GM19025 (cell line): Measurements from ENCODE around the gene THSD4.
A peak's percentile ranks its signal among the peaks of the same experiment; 100 is the strongest.

ENCODE experiments used
- ATAC-seq: cut with Tn5 transposase; IDR thresholded peaks from one replicate; pipeline ENCODE4 v1.9.1; 2021; ENCODE audit warnings: mild to moderate bottlenecking, low read depth, moderate library complexity; ENCODE audit not compliant: unreplicated experiment

The THSD4 gene

DNA sequence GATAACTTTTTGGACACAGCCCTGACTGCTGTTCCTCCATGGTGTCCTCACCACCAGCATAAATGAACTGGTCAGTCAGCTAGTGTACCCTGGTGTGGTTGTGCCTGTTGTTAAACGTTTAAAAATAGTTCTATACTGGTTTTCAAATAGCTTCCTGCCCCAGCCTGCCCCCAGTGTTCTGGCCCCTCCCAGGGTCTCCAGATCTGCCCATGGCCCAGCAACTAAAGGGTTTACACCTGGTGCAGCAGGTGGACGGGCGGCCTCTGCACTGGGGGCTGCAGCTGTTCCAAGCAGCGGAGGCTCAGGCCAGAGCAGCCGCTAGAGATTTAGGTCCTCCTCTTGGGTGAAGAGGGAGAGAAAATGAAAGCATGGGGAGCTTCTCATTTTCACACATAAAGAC lies 689.0 kb downstream of the THSD4 start:
- no peak for ATAC-seq

DNA sequence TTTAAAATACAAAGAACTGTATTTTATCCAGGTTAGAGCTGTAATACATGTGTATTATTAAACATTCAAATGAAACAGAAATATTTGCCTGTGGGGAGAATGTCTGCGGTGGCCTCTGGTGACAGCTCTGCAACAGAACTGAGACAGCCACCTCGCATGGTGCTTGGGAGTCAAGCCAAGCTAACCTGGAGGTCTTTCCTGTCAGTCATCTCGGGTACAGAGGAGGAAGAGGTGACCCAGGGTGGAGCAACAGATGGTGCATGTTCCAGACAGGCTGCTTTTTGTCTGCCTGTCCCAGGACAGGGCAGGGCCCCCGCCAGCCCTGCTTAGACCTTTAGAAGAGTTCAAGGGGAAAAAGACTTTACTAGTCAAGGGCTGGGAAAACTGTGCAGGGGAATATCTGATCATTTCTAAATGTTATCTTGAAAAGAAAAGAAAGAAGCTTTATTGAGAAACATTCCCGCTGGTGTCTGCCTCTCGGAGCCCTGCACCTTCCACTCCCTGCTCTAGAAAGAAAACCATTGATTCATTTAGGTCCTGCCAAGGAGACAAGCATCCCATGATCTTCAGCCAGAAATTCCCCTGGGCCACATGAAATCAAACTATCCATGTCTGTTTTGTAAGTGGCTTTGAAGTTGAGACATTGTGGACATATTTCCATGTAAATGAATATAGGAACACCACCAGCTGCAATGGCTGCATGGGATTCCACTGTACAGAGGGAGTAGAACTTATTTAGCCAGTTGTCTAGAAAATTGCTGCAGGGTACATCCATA lies 689.6 kb downstream of the THSD4 start:
- ATAC-seq: peak; percentile 54

DNA sequence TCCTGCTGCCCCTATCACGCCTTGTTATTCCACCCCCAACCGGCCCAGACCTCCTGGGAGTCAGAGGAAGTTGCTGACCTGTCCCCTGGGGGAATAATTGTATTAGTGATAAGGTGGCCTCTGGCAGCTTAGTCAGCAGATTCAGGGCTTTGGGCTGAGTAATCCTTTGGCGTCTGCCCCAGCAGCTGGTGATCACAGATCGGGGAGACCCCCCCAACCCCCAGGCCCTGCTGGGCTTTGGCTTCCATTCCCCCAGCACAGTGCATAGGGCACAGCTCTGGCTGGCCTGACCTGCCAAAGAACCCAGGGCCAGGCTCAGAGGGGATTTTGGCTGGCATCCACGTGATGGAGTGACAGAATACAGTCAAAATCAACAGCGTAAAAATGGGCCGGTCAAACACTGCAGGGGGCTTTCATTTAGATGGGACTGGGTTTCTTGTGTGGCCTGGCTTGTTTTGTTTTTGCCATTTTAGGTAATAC lies 691.2 kb downstream of the THSD4 start:
- no peak for ATAC-seq

DNA sequence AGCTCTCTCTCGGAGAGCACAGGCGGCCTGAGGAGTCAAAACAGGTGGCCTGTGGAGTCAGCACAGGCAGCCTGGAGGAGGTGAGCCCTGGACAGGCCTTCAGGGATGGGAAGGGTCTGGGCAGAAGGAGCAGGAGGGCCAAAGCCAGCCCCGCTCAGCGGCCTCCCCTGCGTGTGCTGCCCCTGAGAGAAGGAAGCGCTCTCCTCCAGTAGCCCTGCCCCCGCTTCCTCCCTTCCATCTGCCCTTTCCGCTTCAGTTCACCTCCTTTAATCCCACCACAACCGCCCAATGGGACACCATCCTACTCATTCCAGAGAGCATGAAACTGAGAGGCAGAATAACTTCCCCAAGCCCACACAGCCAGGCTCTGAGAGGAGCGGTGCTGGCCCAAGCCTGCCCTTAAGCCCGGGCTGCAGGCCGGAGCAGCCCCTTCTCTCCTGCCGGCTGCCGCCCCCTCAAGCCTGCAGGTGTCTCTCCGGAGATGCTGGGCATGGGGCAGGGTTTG lies 691.9 kb downstream of the THSD4 start:
- ATAC-seq: no peak

DNA sequence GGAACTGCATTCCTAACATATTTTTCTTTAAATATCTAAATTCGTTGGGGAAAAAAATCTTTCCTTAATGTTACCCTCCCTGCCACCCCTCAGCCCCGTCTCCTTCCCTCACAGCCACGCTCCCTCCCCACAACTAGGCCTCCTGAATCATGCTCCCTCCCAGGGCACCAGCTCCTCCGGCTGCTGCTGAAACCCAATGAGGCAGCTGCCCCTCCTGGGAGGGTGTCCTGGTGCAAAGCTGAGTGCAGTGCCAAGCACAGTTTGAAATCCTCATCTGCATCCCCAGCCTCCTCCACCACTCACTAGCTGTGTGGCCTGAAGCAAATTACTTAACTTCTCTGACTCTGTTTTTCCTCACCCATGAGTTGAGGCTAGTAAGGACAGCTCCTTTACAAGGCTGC lies 692.4 kb downstream of the THSD4 start:
- no peak for ATAC-seq

DNA sequence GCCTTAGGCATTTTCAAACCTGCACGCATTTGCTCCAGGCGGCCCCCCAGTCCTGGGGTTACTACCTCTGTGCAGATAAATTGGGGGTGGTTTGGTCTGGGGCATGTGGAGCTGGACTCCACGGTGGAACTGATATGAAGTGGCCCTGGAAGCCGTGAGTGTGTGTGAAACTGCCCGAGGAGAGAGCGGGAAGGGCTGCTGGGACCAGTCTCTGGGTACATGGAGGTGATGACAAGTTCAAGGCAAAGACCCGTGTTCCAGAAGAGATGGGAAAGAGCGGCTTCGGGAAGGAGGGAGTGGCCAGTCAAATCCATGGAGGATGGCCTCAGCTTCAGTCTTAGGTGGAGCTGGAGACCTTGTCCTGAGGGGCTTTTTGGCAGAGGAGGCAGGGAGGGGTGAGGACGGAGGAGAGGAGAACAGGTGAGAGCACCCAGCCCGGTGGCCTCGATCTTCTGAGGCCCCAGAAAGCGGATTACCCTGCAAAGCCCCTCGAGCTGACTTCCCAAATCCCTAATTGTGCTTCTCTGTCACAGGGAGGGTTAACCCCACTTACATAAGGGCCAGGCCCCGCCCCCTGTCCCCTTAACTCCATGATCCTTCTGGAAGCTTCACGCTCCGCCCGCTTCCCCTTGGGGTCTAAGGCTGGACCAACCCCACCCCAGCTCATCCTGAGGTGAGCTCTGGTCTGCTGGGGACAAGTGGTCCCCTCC lies 693.2 kb downstream of the THSD4 start:
- ATAC-seq: no peak

DNA sequence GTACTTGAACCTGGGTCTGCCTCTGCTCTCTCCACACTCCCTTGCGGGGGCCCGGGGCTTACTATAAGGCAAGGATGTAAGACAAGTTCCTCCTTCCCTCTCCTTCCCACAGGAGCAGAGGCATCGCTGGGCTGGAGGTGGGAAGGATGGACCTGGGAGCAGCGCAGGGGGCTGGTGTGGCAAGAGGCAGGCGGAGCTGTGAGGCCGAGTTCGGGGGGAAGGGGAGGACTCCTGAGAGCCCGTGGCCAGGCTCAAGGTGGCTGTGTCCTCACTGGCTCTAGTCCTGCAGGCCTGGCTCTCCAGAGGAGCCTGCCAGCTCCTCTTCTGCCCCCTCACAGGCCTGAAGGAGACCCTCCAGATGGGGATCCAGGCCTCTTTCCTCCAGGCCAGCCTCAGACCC lies 694.1 kb downstream of the THSD4 start:
- ATAC-seq: no peak

DNA sequence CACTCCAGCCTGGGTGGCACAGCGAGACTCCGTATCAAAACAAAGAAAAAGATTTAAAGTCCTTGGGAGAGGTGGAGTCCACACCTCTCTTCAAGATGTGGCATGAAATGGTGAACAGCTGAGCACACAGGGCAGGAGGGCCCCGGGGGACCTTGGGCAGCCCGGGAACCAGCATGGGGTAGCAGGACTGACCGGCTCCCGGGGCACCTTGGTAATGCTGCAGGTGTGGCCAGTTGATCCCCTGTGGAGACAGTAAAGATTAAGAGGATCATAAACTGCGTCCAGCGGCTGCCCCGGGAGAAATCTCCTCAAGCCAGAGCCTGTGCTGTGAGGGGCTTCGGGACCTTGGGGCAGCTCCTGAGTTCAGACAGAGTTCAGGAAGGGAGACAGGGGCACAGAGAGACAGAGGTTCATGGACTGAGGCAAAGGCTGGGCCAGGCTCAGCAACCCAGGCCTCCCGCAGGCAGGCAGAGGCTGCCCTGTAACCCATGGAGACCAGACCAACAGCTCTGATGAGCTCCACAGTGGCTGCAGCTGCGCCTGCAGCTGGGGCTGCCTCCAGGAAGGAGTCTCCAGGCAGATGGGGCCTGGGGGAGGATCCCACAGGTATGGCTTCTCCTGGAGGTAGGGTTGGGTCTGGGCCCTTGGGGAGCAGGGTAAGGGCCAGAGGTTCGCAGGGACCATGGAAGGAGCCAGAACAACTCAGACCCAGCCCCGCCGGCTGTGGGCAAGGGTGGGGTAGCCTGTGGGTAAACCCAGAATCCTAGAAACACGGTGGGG lies 695.2 kb downstream of the THSD4 start, which contains the start of gene NR2E3:
NR2E3 (plus strand) TSS at position 299 of the 780 bp plus-strand sequence; CDS start at position 489, 190 bp downstream.
- ATAC-seq: no peak

DNA sequence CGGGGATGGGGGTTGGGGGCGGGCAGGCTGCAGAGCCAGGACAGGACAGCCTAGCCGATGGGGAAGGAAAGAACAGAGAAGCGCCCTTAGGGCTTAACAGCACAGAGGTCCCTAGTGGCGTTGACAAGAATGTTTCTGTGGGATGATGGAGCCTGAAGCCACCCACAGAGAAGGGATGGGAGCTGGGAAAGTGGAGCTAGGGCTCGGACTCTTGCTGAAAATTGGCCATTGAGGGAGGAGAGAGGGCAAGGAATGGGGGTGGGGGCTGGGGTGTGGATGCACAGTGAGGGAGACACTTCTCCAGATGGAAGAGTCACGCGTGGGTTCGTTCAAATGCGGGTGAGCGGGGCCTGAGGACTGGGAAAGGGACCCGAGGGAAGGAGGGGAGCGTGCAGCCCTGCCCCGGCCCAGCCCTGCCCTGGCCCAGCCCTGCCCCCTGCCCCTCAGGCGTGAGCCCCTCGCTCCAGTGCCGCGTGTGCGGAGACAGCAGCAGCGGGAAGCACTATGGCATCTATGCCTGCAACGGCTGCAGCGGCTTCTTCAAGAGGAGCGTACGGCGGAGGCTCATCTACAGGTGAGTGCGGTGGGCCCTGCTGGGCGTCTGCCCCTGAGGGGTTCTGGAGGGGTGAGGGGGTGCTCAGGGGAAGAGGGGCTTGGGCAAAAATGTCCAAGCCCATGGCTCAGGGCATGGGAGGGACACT lies 695.9 kb downstream of the THSD4 start:
- no peak for ATAC-seq

DNA sequence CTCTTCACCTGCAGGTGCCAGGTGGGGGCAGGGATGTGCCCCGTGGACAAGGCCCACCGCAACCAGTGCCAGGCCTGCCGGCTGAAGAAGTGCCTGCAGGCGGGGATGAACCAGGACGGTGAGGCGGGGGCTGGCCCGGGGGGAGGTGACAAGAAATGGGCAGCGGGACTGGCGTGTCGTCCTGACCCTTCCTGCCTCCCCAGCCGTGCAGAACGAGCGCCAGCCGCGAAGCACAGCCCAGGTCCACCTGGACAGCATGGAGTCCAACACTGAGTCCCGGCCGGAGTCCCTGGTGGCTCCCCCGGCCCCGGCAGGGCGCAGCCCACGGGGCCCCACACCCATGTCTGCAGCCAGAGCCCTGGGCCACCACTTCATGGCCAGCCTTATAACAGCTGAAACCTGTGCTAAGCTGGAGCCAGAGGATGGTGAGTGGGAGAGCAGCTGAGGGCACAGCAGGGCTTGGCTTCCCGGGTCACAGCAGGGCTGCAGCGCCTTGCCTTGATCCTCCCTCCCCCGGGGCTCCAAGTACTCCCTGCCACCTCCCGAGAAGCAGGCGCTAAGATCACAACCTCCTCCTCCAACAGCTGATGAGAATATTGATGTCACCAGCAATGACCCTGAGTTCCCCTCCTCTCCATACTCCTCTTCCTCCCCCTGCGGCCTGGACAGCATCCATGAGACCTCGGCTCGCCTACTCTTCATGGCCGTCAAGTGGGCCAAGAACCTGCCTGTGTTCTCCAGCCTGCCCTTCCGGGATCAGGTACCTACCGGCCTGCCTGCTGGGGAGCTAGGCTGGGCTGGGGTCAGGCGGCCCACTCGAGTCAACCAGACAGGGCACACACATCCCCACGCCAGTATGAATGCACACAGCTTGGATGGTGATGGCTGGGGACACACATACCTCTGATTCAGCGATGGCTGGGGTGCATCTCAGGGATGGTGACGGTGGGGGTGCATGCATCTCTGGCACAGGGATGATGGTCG lies 696.8 kb downstream of the THSD4 start:
- ATAC-seq: no peak

DNA sequence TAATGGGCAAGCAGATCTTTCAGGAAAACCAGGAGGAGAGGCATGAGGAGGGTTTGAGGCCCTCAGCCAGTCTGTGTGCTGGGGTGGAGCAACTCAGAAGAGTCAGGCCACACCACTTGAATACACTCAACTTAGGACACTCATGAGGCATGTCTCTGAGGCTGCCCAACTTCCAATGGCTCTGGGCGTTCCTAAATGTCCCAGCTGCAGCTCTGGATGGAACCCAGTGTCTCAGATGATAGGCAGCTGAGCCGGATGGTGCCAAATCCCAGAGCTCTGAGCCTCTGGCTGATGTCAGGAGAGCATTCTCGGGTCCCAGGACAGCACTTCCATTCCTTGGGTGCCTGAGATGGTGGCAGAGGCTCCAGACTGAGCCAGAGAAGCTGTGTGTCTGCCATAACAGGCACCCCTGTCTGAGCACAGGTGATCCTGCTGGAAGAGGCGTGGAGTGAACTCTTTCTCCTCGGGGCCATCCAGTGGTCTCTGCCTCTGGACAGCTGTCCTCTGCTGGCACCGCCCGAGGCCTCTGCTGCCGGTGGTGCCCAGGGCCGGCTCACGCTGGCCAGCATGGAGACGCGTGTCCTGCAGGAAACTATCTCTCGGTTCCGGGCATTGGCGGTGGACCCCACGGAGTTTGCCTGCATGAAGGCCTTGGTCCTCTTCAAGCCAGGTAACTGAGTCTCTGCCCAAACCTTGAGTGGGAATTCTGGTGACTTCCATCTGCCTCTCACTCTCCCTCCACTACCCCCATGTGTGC lies 697.9 kb downstream of the THSD4 start:
- no peak for ATAC-seq

DNA sequence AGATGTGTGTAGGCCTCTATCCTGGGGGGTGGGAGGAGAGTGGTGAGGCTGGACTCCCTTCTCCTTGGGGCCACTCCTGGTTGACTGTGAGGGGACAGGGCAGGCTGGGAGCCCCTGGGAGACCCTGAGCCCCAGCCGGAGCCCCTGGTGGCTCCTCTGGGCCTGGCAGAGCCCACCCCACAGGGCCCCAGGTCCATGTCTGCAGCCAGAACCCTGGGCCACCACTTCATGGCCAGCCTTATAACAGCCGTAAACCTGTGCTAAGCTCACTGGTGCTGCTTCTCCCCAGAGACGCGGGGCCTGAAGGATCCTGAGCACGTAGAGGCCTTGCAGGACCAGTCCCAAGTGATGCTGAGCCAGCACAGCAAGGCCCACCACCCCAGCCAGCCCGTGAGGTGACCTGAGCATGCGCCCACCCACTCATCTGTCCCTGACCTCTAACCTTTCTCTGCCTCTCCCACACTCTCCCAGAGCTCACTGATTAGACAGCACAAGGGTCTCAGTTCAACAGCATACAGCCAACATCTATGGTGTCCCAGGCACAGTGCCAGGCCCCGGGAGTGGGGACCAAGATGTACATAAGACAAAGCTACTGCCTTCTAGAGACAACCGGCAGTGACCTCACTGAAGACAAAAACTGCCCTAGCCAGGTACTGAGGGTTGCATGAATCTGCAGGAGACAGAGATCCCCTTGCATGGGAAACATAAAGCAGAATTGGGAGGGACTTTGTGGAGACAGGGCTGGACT lies 698.6 kb downstream of the THSD4 start:
- ATAC-seq: no peak

DNA sequence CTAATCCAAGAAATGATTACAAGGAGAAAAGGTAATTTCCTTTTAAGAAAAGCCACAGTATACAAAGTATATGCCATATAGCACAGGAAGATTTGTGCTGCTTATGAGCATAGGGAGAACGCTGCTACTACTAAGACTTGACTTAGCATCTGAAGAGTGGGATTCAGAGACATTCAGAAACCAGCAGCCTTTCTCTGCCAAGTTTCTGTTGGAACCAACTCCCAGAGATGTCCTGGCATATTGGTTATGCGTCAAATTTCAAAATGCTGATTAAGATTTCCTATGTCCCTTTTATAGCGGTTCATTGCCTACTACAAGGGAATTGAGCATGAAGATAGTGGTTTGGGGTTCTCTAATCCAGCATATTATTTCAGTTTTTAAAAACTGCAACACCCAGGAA lies 700.0 kb downstream of the THSD4 start:
- ATAC-seq: no peak

DNA sequence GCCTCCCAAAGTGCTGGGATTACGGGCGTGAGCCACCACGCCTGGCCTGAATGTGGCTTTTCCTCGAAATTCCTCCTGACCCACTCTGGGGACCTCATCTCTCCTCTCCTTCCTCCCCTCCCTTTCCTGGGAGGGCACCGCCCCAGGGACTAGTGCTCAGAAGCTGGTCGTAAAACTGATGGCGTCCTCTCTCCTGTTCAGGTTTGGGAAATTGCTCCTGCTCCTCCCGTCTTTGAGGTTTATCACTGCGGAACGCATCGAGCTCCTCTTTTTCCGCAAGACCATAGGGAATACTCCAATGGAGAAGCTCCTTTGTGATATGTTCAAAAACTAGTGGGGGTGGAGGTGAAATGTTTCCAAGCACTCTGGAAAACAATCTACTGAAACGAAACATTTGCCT lies 702.1 kb downstream of the THSD4 start:
- no peak for ATAC-seq

DNA sequence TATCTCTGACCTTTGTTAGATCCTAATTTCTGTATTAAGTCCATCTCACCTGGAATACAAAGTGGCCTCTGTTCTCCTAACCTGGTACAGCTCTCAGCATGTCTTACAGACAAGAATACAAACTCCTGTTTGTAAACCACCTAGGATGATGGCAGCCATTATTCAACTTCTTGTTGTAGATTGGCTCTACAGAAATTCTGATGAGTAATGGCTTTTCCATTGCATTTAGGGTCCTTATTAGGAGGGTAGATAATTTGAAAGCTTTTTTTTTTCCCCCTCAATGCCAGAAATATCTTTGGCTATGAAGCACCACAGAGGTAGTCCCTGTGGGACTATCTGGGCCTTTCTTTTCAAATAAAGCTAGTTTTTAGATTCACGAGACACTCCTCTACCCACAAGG lies 704.9 kb downstream of the THSD4 start:
- no peak for ATAC-seq

DNA sequence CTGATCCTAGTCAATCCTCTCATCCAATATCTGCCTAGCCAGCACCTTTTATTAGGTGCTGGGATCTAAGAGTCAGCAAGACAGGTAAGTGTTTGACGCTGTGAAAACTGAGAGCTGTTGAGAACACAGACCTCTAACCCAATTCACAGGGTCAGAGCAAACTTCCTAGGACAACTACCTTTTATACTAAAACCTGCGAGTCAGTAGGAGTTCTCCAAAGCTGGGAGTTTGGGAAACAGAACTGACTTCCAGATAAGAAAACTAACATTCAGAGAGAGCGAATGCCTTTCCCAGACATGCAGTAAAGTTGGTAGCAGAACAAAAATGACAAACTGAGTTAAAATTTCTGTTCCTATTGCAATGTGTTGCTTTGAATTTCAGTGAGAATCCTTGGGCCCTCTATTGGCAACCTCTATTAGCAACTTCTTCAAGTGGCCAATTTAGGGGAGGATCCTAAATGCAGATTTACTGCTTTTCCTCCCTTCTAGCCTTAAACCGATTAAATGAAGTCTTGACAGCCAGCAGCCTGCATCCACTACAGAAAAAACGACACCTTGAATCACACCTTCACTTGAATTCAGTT lies 706.4 kb downstream of the THSD4 start:
- no peak for ATAC-seq

DNA sequence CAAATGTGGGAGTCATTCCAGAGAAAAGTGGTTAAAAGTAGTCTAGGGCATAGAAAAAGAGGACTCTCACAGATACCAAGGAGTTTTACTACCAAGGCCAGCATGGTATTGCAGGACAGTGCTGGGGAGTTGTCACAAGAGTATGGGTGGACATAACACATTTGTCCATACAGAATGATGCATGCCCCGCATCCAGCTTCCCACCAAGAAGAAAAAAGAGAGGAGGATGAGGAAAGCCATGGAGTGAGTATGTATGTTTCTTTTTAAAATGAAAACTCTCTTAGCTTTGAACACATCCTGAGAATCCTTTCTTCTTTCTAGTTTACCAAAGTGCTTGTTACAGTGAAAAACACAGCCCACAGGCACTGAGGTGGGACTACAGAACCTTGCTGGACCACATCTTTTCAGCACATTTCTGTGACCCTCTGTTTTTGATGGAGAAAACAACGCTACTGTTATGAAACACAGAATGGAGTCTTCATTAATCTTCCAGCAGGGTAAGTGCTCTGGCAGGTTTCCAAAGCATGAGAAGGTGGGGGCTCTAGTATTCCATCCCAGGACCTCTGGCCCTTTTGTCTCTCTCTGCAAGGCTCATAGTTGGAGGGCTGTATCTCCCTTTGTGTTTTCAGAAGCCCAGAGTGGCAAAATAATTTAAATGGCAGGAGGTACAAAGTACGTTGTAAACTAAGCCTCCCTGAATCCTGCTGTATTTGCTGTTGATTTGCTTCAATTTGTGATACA lies 707.8 kb downstream of the THSD4 start:
- ATAC-seq: no peak
